Measurements from ENCODE around the gene PLA2G12B. TPM values are rescaled to one million over a fixed set of nuclear protein-coding genes. Genes with fewer than 3 reads are reported as not detected.
"Not testable (repeated sequence)": the region's sequence is repeated elsewhere in the genome, so short reads cannot be mapped to it uniquely, and the experiment has no call there.

The PLA2G12B gene
- total RNA-seq, 4 donors from 2014 or later: not detected

GRCh38 chr10:72904806-72905205 lies 49.8 kb downstream of the PLA2G12B start:
- no peaks in the 10 kb centered on the region for H3K27me3 ChIP-seq

DNA sequence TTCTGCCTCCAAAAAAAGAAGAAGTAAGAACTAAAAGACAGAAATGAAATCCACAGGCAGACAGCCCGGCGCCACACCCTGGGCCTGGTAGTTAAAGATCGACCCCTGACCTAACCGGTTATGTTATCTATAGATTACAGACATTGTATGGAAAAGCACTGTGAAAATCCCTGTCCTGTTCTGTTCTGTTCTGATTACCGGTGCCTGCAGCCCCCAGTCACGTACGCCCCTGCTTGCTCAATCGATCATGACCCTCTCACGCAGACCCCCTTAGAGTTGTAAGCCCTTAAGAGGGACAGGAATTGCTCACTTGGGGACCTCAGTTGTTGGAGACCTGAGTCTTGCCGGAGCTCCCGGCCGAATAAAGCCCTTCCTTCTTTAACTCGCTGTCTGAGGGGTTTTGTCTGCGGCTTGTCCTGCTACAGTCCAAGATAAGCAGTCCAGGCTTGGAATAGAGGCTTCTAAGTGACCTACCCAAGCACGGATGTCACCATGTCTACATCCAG lies 50.6 kb downstream of the PLA2G12B start:
- H3K27ac ChIP-seq, H3K4me3 ChIP-seq, H3K9me3 ChIP-seq, ATAC-seq, H3K36me3 ChIP-seq, H3K4me1 ChIP-seq, H3K27me3 ChIP-seq: not testable (repeated sequence)
- 95 to 100% methylated on average over 2 to 12 of the region's 15 CpGs for WGBS, 2 donors (ENCODE audit: low coverage in 1 of 2)

More at GRCh38 chr10:72904806-72905205, 49.8 kb downstream of the PLA2G12B start:
- TF ChIP-seq POLR2AphosphoS5 (IDR thresholded peaks at IDR 0.05): no peak
- no peak for TF ChIP-seq CTCF (IDR thresholded peaks at IDR 0.05)
- TF ChIP-seq POLR2A (IDR thresholded peaks at IDR 0.05): no peak
- TF ChIP-seq EP300 (IDR thresholded peaks at IDR 0.05): no peak
- WGBS, 2 donors (ENCODE audit: low coverage in 1 of 2): 79 to 82% methylated on average over 3 of the region's 3 CpGs
- Histone ChIP-seq H3K27ac (no peak overlapping the region), H3K9me3 (no peaks in the 10 kb centered on the region), H3K4me1 (no peaks in the 10 kb centered on the region), H3K36me3 (no peaks in the 10 kb centered on the region), H3K4me3 (no peak overlapping the region)
- ATAC-seq: no peak

- H3K9me3 ChIP-seq: no peaks in the 10 kb centered on the region
- H3K4me3 ChIP-seq: no peak overlapping the region
- WGBS, 2 donors (ENCODE audit: low coverage in 1 of 2): no CpG with 5 or more reads among the region's 1 CpG
These were observed 55.1 kb downstream of the PLA2G12B start for GRCh38 chr10:72899545-72899944.

GRCh38 chr10:72898616-72899015 lies 56.0 kb downstream of the PLA2G12B start:
- H3K27ac ChIP-seq: no peak overlapping the region
- TF ChIP-seq EP300 (IDR thresholded peaks at IDR 0.05) (no peak), POLR2AphosphoS5 (IDR thresholded peaks at IDR 0.05) (no peak), POLR2A (IDR thresholded peaks at IDR 0.05) (no peak), CTCF (IDR thresholded peaks at IDR 0.05) (no peak)
- no peak overlapping the region for H3K4me3 ChIP-seq
- H3K36me3 ChIP-seq: no peaks in the 10 kb centered on the region
- H3K4me1 ChIP-seq: no peaks in the 10 kb centered on the region
- 98 to 100% methylated on average over 1 to 5 of the region's 10 CpGs for WGBS, 2 donors (ENCODE audit: low coverage in 1 of 2)
- H3K27me3 ChIP-seq: peaks cover 8% of the 10 kb centered on the region
- no peak for ATAC-seq
- H3K9me3 ChIP-seq: no peaks in the 10 kb centered on the region

More at GRCh38 chr10:72899545-72899944, 55.1 kb downstream of the PLA2G12B start:
- Histone ChIP-seq H3K4me1 (no peaks in the 10 kb centered on the region), H3K27me3 (peaks cover 8% of the 10 kb centered on the region), H3K27ac (no peak overlapping the region), H3K36me3 (no peaks in the 10 kb centered on the region)
- no peak for ATAC-seq
- no peak for TF ChIP-seq EP300 (IDR thresholded peaks at IDR 0.05)
- TF ChIP-seq POLR2AphosphoS5 (IDR thresholded peaks at IDR 0.05): no peak
- TF ChIP-seq CTCF (IDR thresholded peaks at IDR 0.05): no peak
- TF ChIP-seq POLR2A (IDR thresholded peaks at IDR 0.05): no peak

DNA sequence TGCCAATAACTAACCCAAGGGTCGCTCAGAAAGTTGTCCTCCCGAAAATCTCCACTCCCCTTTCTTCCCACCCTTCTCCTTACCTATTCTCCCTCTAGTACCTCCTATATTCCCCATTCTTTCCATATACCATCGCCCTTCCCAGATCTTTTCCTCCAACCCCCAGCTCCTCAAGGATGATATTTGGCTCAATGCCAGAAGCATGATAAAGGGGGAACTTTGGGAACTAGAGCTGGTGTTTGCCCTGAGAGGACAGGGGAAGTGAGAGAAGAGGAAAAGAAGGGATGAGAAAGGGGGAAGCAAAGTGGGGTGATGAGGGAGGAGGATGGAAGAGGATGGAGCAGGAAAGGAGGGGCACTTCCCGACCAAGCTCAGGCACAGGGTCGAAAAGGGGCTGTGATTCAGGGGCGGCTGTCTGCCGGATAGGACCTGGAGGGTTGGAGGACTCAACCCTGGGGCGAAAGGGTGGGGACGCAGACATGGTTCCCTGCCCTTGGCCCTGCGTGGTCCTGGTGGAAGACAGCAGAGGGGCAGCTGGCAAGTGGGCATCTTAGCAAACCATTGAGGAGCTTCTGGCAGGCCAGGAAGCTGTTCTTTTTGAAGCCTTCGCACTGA lies 59.3 kb downstream of the PLA2G12B start:
- peaks cover 8% of the 10 kb centered on the region for H3K27me3 ChIP-seq
- TF ChIP-seq POLR2A (IDR thresholded peaks at IDR 0.05) (no peak), CTCF (IDR thresholded peaks at IDR 0.05) (no peak), POLR2AphosphoS5 (IDR thresholded peaks at IDR 0.05) (no peak), EP300 (IDR thresholded peaks at IDR 0.05) (no peak)
- no peak overlapping the region for H3K27ac ChIP-seq
- H3K9me3 ChIP-seq: no peaks in the 10 kb centered on the region
- WGBS, 2 donors (ENCODE audit: low coverage in 1 of 2): 53 to 65% methylated on average over 5 to 9 of the region's 11 CpGs
- no peak for ATAC-seq
- no peak overlapping the region for H3K4me3 ChIP-seq
- no peaks in the 10 kb centered on the region for H3K4me1 ChIP-seq
- H3K36me3 ChIP-seq: no peaks in the 10 kb centered on the region

Measured in gastroesophageal sphincter (tissue), 4 donors.